Renal cortical epithelial cell (primary cell): ENCODE data around the gene PANK4. TPM values are rescaled to one million over a fixed set of nuclear protein-coding genes. Genes with fewer than 3 reads are reported as not detected.
"Not testable (repeated sequence)": the region's sequence is repeated elsewhere in the genome, so short reads cannot be mapped to it uniquely, and the experiment has no call there.

ENCODE experiments used
- DNase-seq: peaks from one replicate; pipeline ENCODE4 v3.0.0-alpha.2; 2011; ENCODE audit warnings: low read depth
- total RNA-seq: library from RNA; depleted of rRNA; stranded (reverse); fragments of >200 nt; gene quantifications from 2 replicates; pipeline ENCODE4 v1.2.3, GENCODE V29; 2014

PANK4 gene
- total RNA-seq, 1 donor from 2014 or later = 20.3 TPM

DNA sequence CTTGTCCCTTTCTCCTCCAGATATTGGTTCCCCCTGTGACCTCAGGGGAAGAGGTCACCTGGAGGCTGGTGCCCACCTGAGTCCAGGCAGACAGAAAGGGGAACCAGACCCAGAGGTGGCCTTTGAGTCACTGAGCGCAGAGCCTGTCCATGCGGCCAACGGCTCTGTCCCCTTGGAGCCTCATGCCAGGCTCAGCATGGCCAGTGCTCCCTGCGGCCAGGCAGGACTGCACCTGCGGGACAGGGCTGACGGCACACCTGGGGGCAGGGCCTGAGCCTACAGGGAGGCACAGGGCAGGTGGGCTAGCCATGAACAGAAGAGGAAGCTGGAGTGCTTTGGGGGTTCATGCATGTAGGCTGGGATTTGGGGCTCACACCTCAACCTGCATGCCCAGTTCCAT lies 32.5 kb upstream of the PANK4 start:
- DNase-seq = no peak

DNA sequence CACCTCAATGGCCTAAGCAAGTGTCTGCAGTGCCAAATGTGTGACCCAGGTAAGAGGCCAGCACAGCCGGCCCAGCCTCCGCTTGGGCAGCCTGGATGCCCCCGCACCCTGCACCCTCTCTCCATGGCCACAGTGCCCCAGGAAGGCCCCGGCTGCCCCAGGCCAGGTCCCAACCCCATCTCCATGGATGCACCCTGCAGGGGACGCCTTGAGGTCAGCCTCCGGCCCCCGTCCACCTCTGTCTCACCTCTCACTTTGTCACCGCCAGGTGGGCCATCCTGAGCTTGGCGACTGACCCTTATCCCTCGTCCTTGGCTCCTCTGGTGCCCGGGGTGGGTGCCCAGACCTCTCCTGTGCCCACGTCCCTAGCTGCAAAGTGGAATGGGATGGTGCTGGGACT lies 32.0 kb upstream of the PANK4 start:
- DNase-seq = no peak

- DNase-seq = no peak
Observed at GRCh38 chr1:2557482-2558400, 31.3 kb upstream of the PANK4 start.

DNA sequence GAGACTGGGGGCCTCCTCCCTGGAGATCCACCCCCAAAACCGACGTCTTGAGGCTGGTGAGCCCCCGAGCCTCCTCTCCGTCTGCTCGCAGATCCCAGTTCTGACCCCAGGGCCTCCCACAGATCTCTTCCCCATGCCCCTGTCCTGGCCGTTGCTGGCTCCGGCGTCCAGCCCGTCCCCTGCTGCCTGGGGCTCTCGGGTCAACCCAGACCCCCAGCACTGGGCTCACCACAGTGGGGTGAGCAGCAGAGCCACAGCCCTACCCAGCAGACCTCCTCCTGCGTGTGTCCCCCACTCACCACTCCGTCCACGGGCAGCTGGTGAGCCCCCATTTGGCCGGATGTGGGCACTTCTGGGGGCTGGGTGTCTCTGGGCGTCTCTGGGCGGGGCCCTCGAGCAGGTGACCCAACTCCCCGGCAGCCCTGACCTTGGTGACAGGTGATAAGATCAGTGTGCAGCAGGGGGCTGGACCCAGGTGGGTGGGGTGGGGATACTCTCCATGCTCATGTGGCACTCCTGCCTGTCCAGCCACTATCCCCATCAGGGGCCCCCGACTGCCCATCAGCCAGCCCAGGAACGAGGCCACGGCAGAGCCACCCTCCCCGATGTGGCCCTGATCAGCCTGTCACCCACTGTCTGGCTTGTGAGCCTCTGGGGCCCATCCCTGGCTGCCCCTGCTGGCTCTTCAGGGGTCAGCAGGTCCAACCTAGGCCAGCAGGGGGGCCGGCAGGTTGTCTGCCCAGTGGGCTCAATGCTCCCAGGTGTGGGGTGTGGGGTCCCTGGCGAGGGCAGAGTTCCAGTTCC lies 30.5 kb upstream of the PANK4 start:
- DNase-seq = no peak

DNA sequence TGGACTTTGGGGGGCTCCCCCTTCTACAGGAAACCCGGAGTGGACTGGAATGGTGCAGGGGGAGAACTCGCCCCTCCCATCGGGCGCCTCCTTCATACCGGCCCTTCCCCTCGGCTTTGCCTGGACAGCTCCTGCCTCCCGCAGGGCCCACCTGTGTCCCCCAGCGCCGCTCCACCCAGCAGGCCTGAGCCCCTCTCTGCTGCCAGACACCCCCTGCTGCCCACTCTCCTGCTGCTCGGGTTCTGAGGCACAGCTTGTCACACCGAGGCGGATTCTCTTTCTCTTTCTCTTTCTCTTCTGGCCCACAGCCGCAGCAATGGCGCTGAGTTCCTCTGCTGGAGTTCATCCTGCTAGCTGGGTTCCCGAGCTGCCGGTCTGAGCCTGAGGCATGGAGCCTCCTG lies 29.9 kb upstream of the PANK4 start, which contains the start of gene TNFRSF14:
Gene TNFRSF14, plus strand, starts transcription at position 95 of the 401 bp plus-strand sequence. Its CDS starts 294 bp downstream, at position 389.
- DNase-seq = peak; percentile 19

- peak; percentile 29 for DNase-seq
Observed at GRCh38 chr1:2555634-2556276, 29.4 kb upstream of the PANK4 start.

- no peak for DNase-seq
Observed at GRCh38 chr1:2554621-2555387, 28.4 kb upstream of the PANK4 start.

DNA sequence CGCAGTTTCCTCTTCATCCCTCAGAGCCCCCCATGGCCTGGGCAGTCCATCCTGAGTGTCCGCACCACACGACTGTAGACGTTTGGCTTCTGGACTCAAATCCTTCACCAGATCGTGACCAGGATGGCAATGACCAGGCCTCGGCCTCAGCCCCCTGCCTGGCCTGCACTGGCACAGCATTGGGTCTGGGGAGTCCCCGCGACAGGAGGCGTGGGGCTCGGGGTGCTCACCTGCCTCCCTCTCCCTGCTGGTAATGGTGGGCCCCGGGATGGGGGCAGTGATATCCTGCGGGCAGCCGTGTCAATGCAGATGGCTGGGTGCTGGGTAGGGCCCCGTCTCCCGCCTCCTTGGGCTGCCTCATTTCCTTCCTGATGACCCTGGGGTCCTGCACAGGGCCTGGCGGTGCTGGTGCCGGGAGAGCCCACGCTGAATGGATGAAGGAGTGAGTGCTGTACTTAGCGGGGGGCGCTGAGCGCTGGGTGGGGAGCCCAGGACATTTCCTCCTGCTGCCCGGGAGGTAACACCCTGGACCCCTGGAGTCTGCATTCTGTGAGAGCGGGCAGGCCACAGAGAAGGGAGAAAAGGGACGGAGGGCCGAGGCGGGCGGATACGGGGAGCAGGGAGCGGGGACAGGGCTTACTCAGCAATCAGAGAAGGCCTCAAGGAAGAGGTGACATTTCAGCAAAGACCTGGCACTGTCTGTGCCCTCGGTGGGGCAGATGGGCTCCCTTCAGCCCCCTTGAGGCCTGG lies 27.6 kb upstream of the PANK4 start:
- DNase-seq = no peak

- not testable (repeated sequence) for DNase-seq
Observed at GRCh38 chr1:2553076-2553475, 26.7 kb upstream of the PANK4 start.

GRCh38 chr1:2552189-2552588 lies 25.8 kb upstream of the PANK4 start:
- DNase-seq = no peak

GRCh38 chr1:2551544-2551943 lies 25.1 kb upstream of the PANK4 start:
- not testable (repeated sequence) for DNase-seq

DNA sequence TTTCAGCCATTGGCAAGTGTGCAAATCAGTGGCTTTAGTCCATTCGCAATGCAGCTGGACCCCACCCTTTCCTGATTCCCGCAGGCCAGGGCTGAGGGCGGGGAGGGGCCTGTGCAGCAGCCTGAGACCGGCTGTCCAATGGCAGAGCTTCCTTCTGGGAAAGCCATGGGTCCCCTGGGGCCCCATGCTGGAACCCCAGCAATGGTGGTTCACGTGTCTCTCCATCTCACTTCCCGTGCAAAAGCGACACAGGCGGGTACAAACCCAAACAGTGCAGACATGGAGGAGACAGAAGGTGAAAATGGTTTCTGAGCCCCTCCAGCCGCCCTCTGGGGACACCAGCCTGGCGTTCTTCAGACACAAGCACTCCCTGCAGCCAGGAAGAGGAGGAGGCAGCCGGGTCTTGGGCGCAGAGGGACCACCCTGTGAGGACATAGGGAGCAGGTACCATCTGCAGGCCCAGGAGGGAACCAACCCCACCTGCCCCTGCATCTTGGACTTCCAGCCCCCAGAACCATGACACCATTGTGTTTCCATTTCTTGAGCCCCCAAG lies 24.0 kb upstream of the PANK4 start:
- DNase-seq = not testable (repeated sequence)

- not testable (repeated sequence) for DNase-seq
Observed at GRCh38 chr1:2549367-2550029, 23.1 kb upstream of the PANK4 start.

GRCh38 chr1:2548068-2548589 lies 21.7 kb upstream of the PANK4 start:
- peak; percentile 53 for DNase-seq

DNA sequence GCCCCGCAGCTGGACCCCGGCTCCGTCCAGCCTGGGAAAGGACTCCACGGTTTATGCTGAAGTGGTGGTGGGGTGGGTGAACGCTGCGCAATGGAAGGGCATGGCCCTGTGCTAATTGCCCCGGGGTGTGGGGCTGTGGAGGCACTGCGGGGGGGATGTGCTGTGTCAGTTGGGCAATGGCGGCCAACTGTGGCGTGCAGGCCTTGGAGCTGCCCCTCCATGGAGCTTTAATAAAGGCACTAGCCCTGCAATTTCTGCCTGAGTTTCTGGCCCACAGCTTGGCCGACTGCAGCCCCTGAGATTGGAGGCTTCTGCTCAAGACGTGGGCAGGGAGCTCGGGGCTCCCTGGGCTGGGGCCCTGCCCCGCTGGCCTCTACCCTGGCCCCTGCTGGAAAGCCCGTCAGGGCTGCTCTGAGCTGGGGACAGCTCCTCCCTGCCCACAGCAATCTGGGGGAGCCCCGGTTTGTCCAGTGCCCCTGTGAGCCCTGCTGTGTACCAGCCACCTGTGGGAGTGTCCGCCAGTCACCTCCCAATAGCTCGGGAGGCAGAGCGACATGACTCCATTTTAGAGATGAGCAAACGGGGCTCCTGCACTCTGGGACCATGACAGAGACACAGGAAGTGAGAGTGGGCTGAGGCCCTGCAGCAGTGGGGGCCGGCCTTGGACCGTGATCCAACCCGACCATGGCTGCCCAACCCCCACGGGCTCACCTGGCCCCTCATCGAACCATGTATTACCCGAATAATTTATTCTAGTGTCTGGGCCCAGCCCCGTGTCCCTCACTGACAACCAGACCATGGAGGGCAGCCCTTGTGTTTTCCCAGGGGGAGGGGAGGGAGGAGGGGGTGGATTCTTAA lies 21.0 kb upstream of the PANK4 start:
- DNase-seq = peak; percentile 16

DNA sequence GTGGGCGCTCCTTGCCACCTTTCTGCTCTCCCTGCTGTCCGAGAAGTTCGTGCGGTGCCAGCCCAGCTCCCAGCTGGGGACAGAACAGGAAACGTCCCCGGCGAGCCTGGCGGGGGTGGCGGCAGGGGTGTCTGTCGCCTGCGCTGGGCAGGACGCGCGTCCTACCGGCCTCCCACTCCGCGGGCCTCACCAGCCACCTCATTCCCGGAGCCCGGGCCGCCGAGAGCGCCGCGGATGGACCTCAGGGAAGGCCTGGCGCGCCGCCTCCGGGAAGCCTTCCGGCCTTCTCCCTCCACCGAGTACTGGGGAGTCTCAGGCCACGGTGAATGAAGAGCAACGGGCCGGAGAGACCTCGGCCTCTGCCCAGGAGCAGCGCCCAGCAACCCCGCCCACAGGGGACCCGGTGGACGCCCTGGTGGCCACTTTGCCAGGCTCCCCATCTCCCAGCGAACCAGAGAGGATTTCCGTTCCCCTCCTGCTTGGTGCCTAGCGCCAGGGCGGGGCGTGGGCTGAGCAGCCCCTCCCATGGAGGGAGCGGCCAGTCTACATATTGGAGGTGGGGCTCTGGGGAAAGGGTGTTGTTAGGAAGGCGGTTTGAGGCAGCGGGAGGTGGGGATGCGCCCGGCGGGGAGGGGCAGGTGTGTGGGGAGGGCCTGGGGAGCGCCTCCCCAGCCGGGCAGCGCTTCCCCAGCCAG lies 20.3 kb upstream of the PANK4 start:
- peak; percentile 82 for DNase-seq

DNA sequence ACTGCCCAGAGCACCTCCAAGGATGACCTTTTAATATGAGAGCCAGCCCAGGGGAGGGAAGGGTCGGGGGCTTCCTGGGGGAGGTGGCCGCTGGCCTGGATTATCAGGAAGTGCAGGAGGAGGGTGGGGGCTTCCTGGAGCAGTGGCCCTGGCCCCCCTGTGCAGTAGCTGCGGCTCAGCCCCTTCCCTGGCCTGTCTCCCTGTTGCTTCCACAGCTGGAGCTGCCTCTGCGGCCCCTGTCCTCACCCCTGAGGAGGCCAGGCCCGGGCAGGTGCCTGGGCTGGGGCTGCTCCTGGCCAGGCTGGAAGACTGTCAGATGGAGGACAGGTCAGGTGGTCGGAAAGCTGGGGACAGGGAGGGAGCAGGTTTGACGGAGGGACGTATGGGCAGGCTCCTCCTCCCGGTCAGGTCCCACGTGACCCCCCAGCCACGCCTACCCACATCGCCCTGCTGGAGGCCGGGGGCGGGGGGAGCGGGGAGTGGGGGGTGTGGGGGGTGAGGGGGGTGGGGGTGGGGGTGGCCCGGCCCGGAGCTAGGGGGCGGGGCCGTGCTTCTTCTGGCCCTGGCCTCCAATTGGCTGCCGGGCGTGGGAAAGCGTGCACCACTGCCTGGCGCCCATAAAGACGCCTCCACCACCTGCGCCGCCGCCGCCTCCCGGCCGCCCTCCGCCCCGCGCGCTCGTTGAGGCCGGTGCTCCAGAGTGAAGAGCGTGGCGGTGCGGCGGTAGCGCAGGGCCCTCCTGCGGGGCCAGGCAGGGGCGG lies 19.5 kb upstream of the PANK4 start:
- DNase-seq = peak; percentile 69
